NT2/D1 (cell line): ENCODE measurements around the gene ZBTB8B.

Source experiments
- SUZ12 ChIP-seq: IDR thresholded peaks from 2 replicates; pipeline ENCODE4 v1.6.1; 2011; ENCODE audit not compliant: insufficient read length, insufficient read depth; ENCODE audit errors: extremely low read depth
- YY1 ChIP-seq: IDR thresholded peaks from 2 replicates; pipeline ENCODE4 v1.6.1; 2011; ENCODE audit not compliant: insufficient read length, insufficient read depth
- ZNF274 ChIP-seq: IDR thresholded peaks from 2 replicates; pipeline ENCODE4 v1.6.1; 2011; ENCODE audit warnings: mild to moderate bottlenecking, low read depth, low read length

DNA sequence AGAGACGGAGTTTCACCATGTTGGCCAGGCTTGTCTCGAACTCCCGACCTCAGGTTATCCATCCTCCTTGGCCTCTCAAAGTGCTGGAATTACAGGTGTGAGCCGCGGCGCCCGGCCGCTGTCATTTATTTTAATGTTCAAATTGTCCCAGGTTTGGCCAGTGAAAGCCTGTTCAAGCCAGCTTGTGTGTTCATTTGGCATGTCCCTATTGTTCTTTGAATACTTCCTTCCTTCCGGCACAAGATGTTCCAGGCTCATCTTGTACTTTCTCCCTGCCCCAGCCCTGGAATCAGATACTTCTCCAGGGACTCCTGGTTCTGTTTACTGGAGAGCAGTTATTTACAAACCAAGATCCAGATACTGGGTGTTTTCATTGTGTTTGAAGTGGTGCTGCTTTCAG is 37.0 kb downstream of the ZBTB8B start:
- TF ChIP-seq ZNF274 = no peak
- TF ChIP-seq YY1 = no peak
- TF ChIP-seq SUZ12 = no peak
